Uterus (tissue), 2 donors: Measurements from ENCODE around the gene EEF1E1.
"Not testable (repeated sequence)": the region's sequence is repeated elsewhere in the genome, so short reads cannot be mapped to it uniquely, and the experiment has no call there.

Source experiments
- POLR2A ChIP-seq, 2 donors: fragments of 450-650 bp; IDR thresholded peaks; one replicate each; pipeline ENCODE4 v1.6.1; 2016; ENCODE audit warnings: antibody characterized with exemption in 2 of 2, mild to moderate bottlenecking in 1 of 2, moderate library complexity in 1 of 2
- TF ChIP-seq, protein P1 (sequence below), 4 experiments: fragments of 200-600 bp in 2 of 4; fragments of 450-650 bp in 2 of 4; sonication (generic) in 2 of 4; IDR thresholded peaks; one replicate each; pipeline ENCODE4 v1.5.1; 2016 to 2019; ENCODE audit warnings: antibody characterized with exemption in 4 of 4, mild to moderate bottlenecking in 2 of 4, moderate library complexity in 1 of 4

DNA sequence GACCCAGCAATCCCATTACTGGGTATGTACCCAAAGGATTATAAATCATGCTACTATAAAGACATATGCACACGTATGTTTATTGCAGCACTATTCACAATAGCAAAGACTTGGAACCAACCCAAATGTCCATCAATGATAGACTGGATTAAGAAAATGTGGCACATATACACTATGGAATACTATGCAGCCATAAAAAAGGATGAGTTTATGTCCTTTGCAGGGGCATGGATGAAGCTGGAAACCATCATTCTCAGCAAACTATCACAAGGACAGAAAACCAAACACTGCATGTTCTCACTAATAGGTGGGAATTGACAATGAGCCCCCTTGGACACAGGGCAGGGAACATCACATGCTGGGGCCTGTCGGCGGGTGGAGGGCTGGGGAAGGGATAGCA is 68.2 kb downstream of the EEF1E1 start:
- TF ChIP-seq, protein P1, sequence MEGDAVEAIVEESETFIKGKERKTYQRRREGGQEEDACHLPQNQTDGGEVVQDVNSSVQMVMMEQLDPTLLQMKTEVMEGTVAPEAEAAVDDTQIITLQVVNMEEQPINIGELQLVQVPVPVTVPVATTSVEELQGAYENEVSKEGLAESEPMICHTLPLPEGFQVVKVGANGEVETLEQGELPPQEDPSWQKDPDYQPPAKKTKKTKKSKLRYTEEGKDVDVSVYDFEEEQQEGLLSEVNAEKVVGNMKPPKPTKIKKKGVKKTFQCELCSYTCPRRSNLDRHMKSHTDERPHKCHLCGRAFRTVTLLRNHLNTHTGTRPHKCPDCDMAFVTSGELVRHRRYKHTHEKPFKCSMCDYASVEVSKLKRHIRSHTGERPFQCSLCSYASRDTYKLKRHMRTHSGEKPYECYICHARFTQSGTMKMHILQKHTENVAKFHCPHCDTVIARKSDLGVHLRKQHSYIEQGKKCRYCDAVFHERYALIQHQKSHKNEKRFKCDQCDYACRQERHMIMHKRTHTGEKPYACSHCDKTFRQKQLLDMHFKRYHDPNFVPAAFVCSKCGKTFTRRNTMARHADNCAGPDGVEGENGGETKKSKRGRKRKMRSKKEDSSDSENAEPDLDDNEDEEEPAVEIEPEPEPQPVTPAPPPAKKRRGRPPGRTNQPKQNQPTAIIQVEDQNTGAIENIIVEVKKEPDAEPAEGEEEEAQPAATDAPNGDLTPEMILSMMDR (IDR thresholded peaks at IDR 0.05), result not testable (repeated sequence)
- TF ChIP-seq POLR2A (IDR thresholded peaks at IDR 0.05), result not testable (repeated sequence)
